ENCODE measurements around the gene CACNA1S.

CACNA1S gene

DNA sequence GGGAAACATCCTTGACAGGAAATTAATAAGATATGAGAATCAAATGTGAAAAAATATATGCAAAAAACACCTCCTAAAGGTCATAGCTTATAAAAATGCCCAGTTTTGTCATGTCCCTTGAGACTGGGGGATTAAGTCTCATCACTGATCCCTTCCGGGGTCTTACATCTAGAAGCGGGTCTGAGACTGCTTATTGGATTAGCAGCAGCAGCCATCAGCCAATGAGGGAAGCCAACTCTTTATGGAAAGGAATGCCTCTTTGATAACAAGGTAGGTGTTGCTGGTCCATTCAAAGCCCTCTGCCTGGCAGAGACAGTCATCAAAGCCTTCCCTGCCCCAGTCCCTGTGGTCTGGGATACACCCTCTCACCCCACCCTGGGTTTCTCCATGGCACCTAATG lies 3.9 kb upstream of the CACNA1S start:
- no peak for DNase-seq (ENCODE audit: low read depth in 3 of 3)

DNA sequence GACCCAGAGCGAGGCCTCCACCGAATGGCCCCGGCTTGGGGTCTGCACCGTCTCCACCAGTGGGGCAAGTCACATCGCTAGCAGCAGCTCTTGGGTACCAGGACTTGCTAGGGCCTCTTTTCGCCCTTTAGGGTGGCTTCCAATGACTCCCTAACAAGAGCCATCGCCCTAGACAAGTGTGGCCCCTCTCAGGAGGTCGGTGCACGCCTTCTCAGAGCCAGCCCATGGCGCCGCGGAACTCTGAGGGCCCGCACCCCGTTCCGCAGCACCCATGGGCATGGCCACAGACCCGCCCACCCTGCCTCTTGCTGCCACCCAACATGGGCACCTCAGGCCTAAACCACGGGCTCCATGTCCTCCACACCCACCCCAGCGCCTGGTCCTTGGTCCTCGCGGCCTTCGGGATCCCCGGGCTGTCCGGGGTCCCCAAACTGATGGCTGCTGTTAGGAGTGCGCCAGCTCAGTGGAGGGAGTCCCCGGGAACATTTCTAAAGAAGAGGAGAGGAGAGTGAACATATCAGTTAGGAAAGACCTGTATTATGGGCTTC lies 3.2 kb upstream of the CACNA1S start:
- no peak for DNase-seq (ENCODE audit: low read depth in 3 of 3)

DNA sequence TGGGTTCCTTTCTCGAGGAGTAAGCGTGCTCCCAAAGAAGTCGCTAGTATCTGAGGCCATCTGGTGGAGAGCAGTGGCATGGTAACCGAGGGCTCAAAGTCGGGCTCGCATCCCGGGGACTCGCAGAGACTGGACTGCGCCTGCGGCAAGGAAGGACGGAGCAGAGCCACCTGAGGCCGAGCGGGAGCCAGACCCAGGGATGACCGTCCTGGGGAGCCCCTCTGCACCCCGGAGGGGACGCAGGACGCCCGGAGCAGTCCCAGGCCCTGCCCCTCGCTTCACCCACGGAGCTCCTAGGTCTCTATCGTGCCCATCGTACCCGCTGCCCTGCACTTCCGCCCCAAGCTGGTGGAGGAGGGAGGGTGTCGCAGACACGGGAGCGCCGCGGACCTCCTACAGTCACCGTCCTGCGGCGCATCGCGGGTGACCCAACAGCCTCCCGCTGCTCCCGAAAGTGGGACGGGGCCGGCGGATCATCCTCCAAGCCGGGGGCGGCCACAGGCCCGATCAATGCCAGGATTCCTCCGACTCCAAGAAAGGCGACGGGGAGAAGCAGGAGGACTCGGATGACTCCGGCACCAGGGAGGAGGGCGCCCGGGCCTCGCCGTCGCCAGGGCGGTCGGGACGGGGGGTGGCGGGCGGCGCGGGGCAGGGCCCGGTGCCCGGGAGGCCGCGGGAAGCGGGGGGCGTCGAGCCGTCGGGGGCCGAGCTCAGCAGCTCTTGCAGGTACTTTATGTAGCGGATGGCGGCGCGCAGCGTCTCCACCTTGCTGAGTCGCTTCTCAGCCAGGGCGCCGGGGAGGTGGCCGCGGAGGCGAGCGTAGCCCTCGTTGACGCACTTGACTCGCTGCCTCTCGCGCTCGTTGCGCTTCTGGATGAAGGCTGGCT lies 2.3 kb upstream of the CACNA1S start:
- DNase-seq (ENCODE audit: low read depth in 3 of 3), result peak; percentile 62 to 73 (median 69)

DNA sequence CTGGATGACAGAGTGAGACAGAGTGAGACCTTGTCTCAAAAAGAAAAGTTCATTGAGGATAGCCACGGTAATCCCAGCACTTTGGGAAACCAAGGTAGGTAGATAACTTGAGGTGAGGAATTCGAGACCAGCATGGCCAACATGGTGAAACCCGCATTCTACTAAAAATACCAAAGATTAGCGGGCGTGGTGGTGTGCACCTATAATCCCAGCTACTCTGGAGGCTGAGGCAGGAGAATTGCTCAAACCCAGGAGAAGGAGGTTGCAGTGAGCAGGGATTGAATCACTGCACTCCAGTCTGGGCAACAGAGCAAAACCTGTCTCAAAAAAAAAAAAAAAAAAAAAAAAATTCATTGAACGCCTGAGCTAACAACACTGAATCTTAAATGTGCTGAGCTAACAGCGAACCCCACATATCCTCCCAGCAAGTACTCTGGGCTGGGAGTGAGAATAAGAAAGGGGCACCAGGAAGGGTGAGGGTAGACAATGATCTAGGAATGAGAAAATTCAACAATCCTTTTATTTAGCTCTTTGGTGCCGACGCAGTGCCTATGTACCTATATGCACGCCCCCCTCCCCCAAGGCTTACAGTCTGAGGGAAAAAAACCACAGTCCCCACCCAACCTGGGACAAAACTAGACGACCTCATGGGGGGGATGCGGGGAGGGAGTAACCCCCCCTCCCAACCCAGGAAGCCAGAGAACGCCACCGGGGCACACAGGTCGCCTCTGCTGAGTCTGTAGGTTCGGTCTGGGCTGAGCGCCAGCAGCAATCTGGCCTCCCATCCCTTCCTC lies 1.4 kb upstream of the CACNA1S start:
- DNase-seq (ENCODE audit: low read depth in 3 of 3), result no peak

DNA sequence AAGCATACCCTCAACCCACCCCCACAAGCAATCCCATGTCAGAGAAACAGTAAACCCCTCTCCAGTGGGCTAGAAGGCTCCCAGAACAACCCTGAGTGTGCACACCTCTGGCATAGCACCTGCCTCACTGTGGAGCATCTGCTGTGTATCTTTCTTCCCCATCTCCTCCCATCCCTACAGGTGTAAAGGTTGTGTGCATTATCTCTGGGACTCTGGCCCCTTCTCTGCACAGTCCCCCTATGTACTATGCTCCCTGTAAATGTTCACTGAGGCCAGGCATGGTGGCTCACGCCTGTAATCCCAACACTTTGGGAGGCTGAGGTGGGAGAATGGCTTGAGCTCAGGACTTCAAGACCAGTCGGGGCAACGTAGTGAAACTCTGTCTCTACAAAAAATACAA lies 700 bp upstream of the CACNA1S start:
- no peak for DNase-seq (ENCODE audit: low read depth in 3 of 3)

DNA sequence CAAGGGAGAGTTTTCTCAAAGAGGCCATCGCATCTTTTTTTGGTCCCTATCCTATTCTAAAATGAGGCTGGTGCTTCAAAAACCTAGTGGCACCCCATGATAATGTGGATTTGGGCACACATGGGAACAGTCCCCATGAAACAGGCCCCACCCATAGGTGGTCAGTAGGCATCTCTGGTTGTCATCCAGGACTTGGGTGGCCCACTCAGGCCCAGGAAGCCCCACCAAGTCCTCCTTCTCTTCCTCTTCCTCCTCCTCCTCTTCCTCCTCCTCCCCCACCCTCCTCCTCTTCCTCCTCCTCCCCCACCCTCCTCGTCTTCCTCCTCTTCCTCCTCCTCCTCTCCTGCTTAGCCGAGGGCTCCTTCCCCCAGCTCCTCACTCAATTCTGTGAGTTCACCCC lies 554 bp downstream of the CACNA1S start:
- no peak for DNase-seq (ENCODE audit: low read depth in 3 of 3)

DNA sequence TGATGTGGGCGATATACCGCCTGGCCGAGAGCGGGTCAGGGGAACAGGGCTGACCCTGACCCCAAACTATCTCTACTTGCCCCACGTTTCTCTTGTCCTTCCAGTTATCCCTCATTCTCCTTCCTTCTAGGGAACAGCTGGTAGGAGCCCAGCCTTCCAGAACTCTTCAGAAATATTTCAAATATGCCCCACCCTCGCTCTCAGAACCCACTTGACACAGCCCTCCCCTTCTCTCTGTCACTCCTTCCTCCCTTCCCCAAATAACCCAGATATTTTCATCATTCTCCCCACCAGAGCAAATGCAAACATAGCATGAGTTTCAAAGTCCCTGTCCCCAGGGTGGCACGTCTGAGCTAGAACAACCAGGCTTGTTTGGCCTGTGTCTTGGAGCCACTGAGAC lies 1.1 kb downstream of the CACNA1S start:
- DNase-seq (ENCODE audit: low read depth in 3 of 3), result no peak

DNA sequence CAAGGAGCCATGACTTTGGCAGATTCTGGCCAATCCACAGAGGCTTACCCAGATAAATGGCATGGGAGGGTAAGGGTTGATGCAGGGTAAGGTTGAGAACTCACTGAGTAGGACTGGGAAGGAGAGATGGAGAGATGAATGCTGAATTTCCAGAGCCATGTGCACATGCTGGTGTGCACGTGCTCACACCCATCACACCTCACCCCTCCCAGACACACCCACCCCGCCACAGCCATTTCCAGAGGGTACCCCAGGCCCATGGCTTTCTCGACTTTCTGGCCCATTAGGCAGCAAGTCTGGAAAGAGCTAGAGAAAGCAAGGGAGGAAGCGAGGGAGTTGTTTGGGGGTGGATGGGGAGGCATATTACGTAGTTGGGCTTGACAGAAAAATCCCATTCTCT lies 1.6 kb downstream of the CACNA1S start:
- DNase-seq (ENCODE audit: low read depth in 3 of 3), result no peak

DNA sequence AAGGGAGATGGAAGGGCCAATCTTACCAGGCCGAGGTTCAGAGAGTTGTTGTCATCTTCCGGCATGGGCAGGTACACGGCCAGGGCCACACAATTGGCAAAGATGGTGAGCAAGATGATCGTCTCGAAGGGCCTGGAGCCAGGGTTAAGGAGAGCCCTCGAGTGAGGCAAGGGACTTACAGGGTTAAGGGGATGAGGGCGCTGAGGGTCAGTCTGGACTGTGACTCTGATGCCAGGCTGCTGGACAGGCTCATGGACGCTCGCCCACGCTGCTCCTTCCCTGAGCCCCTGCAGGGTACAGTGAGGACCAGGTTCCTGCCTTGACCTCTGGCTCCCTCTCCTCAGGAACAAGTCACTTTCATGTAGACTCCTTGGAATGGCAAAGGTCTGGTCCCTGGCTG lies 2.1 kb downstream of the CACNA1S start:
- DNase-seq (ENCODE audit: low read depth in 3 of 3), result no peak

DNA sequence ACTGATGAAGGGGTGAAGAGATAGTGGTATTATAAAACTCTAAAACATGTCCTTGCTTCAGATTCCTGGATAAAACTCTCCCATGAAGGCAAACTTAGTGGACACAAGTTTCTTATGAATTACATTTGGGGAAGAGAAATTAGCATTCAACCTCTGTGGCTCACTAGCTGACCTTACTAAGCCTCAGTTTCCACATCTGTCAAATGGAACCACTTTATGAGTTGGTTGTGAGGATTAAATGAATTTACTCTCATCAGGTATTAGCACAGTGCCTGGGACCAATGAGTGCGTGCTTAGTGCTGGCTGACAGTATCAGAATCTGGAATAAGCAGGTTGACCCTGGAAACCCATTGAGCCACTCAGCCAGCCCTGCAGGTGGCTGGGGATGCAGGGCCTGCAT lies 2.6 kb downstream of the CACNA1S start:
- no peak for DNase-seq (ENCODE audit: low read depth in 3 of 3)

DNA sequence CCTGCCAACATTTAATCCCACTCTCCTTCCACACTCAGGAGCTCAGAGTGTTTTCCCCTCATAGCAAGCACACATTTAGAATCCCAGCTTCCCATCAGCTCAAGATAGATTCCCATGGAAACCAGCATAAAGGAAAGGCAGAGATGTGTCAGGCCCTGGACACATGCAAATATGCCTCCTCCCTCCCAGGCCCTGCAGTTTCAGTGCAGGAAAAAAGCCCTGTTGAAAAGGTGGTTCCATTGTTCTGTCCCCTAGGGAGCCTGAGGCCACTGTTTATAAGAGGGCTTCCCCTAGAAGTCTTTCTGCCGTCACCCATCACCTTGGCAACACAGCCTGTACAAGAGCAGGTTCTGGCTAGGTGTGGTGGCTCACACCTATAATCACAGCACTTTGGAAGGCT lies 3.6 kb downstream of the CACNA1S start:
- no peak for DNase-seq (ENCODE audit: low read depth in 3 of 3)

DNA sequence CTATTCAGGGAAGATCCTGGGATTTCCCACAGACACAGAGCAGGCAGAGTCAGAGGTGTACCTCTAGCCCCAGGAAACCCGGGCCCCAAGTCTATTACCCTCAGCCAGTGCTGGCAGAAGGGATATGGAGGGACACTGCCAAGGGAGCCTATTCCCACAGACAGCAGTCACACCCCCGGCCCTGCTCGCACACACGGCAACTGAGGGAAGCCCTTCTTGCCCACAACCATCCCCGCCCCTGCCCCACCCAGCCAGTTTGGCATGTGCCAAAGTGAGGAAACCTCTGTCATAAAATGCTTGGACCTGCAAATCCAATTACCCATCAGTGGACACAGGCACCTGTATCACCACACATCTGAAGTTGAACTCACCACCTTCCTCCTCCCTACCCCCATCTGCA lies 6.5 kb downstream of the CACNA1S start:
- DNase-seq (ENCODE audit: low read depth in 3 of 3), result no peak

DNA sequence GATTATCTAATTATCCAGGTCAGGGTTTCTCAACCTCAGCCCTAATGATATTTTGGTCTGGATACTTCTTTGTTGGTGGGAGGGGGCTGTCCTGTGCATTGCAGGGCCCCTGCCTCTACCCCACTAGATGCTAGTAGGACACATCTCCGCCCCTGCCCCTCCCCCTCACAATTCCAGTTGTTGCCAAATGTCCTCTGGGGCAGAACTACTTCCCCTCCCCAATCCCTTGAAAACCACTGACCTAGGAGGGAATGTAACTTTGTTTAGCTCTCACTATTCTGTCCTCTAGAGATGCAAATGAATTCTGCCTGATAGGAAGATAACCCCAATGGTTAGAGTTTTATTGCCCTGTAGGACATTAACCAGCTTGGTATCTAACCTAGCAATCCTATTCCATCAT lies 8.1 kb downstream of the CACNA1S start:
- DNase-seq (ENCODE audit: low read depth in 3 of 3), result no peak

DNA sequence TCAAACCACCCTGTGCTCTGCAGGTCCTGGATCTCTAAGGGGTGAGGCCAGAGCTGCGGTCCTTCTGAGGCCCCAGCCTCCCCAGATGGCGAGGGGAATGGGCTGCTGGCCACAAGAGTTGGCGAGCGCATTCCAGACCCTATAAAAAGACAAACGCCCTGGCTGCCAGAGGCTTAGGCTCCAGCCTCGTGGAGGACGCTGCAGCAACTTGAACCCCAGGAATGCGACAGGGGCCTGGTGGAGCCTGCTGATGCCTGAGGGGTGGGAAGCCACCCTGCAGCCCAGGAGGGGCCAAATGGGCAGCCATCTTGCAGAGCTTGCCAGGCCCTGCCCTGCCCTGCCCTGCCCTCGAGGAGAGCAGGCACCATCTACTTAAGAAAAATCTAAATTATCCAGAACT lies 8.6 kb downstream of the CACNA1S start:
- DNase-seq (ENCODE audit: low read depth in 3 of 3), result no peak

DNA sequence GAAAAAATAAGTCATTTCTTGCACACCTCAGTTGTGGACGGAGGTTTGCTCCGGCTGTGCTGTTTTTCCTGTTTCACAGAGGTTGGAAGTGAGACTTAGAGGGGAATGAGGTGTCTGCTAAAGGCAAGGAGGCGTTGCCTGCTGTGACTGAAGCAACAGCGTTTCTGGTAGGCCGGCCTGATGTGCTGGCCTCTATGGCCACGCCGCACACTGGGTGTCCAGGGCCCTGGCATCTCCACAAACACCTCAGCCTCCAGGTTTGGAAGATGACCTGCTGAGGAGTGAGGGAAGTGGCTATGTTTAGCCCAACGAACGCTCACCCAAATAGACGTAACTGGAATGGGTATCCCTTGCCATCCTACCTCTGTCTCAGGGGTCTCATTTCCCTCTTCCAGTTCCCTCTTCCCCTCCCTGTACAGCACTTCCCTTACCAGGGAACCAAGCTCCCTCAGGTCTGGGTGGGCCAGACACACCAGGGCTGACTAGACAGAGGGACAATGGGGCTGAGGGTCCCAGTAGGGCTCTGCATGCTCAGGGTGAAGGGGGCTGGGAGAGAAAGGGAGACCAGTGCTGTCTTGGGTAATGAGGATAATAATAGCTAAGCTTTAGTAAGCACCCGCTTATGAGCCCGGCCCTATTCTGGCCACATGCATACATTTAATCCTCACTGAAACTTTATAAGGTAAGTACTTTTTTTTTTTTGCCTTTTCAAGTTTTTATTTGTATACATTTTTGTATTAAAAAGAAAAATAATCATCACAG lies 11.9 kb downstream of the CACNA1S start:
- no peak for DNase-seq (ENCODE audit: low read depth in 3 of 3)

DNA sequence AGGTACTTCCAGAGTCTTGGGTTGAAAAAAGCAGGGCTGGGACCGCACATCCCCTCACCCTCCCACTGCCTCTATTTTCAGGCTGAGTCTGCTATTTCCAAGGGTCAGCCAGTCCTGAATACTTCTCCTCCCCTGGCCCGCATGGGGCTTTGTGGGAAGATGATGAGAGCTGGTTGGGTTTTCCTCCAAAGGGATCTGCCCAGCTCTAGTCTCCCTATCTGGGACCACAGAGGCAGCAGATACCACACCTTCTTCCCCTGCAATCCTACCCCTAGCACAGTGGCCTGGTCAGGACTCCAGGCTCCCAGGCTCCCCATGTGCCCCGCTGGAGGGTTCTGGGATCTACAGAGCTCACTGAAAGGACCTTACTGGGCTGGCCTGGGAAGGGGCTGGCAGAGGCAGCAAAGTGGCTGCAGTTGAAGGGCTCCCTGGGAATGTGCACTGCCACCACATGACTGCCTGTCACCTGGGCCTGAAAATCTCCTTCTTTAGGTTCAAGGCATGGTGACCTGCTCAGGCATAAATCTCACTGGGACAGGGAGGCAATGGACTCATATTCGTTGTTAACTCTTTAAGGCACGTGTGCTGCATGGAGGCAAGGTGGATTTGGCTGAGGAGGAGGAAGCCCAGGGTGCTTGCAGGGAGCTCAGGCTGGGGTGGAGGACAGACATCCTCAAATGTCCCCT lies 13.1 kb downstream of the CACNA1S start:
- DNase-seq (ENCODE audit: low read depth in 3 of 3), result no peak

DNA sequence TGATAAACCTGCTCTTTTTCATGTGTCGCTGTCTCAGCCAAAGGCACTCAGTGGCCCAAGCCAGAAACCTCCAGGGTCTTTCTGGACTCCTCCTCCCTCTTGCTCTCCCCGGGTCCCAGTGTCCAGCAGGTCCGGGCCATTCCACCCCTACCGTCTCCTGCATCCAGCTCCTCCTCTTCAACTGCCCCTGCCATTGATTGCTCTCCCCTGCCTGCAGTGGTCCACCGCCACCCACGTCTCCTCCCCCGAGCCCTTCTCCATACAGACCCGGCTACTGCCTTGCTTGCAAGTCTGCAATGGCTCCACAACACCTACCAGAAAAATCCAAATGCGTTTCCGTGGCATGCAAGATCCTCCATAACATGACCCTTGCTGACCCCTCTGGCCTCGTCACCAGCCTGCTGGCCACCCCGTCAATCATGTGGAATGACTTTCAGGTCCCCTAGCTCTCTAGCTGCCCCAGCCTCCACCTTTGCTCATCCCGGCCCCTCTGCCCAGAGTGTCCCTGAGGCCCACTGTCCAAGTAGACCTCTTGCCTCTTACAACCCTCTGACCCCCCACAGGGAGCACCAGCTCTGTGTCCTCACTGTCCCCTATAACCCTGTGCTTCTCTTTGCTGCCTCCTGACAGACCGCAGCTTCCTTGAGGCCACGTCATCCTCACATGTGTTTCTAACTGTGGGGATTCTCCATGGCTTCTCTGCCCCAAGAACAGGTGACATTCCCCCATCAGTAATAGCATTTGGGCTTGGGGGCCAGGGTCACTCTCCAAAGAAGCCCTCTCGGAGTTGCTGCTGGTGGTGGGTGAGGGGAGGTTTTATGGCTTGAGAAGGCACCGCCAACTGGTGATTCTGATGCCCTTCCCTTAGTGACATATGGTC lies 15.0 kb downstream of the CACNA1S start:
- DNase-seq (ENCODE audit: low read depth in 3 of 3), result no peak

DNA sequence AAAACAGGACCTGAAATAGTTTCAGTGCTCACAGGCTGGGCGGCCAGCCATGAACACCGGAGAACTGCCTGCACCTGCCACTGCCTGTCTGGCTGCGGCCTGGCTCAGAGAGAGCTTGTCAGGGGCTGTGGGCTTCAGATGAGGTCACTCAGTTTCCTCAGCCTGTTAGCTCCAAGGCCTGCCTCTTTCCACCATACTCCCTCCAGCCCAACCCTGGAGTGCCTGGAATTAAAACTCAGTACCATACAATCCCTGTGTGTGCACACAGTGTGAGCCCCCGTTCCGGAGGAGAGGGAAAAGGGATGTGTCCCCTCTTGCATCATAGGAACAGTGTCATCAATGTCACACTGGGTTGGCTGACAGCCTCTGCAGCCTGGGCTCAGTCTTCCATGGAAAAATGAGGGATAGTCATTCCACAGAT lies 16.2 kb downstream of the CACNA1S start:
- DNase-seq (ENCODE audit: low read depth in 3 of 3), result no peak

DNA sequence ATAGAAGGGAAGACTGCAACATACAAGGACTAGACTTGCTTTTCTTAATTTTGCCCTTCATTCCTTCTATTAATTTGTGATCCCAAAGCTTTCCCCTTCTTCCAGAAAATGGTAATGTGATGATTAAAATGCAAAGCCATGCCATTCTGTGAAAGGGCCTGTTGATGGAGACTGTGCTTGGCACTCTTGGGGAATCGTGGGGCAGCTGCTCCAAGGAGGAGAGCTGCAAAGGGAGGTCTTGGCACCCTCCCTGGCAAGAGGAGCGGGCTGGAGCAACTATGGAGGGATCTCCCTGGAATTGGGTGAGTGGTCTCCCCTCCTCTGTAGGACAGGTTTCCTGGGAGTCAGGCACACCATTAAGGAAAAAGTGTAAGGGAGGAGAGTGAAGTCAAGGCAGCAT lies 16.6 kb downstream of the CACNA1S start:
- DNase-seq (ENCODE audit: low read depth in 3 of 3), result no peak

DNA sequence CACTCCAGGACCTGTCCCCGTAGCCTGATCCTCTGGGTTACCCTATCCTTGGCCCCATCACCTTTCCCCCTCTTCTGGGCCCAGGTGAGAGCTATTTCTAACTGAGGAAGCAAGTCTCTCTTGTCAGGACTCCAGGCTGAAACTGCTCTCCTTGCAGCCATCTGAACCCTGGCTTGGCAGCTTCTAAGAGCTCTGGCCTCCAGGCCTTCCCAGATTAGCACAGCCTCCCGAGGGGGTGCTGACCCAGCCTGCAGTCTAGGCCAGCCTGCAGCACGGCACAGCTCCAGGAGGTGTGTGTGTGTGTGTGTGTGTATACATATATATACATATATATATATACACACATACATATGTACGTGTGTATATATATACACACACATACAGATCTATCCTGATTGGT lies 17.4 kb downstream of the CACNA1S start:
- DNase-seq (ENCODE audit: low read depth in 3 of 3), result no peak

DNA sequence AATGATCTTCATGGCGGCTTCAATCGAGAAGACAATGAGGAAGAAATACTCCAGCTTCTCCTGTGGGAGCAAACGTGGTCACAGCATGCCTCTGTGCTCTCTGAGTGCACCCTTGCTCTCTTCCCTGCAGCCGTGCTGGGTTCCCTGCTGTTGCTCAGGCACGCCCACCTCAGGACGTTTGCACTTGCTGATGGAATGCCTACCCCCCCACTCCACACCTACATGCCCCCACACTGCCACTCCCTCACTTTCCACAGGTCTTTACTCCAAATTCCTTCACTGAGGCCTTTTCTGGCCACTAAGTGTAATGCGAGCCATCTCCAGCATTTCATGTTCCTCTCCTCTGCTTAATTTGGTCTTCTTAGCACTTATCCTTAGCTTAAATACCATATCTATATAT lies 18.3 kb downstream of the CACNA1S start:
- DNase-seq (ENCODE audit: low read depth in 3 of 3), result no peak
